GM19468 (cell line): ENCODE data around the gene TPO.
"Not testable (repeated sequence)": the region's sequence is repeated elsewhere in the genome, so short reads cannot be mapped to it uniquely, and the experiment has no call there.

Experiments used
- ATAC-seq: cut with Tn5 transposase; IDR thresholded peaks from one replicate; pipeline ENCODE4 v1.9.1; 2021; ENCODE audit warnings: mild to moderate bottlenecking, moderate library complexity, moderate number of reproducible peaks; ENCODE audit not compliant: unreplicated experiment; ENCODE audit errors: extremely low read depth

The TPO gene

DNA sequence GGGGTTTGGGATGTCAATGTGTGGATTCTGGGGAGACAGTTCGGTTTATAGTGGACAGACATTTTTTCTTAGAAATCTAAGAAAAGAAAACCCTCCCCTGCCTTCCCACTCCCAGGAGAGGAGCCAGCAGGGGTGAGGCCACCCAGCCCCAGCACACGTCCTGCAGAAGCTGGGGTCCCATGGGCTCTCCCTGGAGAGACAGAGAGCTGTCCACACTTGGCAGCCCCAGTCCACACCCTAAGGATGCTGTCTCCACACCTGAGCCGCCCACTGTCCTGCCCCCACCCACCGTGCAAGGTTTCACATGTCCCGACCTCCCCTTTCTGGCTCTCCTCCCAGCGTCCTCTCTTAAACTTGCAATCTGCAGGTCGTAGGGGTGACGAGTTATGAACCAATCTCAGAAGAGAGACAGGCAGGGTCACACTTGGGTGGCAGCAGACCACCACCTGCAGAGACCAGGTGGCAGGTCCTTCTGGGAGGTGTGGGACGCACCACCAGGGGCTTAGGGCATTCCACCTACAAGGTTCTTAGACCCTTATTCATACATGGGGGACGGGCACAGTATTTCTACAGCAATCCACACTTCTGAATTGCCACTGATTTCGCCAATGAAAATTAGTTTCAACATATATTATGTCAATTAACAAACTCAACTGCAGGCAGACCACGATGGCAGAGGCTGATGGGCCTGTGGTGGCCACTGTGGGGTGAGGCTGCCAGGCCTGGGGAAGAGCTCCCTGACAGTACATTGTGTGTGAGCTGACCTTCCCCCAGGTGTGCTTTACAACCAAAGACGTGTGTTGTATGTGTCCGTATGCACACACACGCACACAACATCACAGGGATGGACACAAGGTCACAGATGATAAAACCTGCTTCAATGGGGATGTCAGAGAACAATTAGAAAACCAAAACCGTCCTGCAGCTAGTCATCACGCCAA, 158.5 kb downstream of the TPO start:
- no peak for ATAC-seq

DNA sequence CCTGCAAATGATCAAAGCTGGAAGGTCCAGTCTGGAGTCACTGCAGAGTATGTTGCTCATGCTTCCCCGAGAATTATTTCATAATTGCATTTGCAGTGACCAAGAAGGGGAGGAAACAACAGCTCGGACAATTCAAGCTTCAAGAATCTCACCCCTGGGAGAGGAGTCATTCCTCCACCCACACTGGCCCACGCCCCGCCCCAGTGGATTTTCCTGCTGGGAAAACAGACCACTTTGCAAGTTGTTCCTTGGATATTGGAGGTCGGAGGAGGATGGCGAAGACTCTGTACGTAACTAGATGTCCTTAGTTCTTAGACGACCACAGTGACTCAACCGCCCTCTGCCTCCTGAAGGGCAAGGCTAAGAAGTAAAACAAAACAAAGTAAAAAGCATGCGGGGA, 159.4 kb downstream of the TPO start:
- no peak for ATAC-seq

DNA sequence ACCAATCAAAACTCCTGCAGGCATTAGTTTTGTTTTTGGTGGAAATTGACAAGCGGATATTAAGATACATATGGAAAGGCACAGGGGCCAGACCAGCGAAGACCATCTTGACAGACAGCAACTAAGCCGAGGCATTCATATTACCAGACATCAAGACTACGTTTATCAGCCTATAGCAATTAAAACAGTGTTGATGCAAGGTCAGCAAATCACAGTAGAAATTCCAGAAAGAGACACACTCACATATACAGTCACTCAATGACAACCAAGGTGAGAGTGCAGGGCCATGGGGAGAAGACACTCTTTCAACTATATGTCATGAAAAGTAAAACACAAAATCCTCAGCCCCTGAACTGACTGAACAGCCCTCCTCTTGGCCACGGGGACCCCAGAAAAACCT, 164.6 kb downstream of the TPO start:
- ATAC-seq = no peak

DNA sequence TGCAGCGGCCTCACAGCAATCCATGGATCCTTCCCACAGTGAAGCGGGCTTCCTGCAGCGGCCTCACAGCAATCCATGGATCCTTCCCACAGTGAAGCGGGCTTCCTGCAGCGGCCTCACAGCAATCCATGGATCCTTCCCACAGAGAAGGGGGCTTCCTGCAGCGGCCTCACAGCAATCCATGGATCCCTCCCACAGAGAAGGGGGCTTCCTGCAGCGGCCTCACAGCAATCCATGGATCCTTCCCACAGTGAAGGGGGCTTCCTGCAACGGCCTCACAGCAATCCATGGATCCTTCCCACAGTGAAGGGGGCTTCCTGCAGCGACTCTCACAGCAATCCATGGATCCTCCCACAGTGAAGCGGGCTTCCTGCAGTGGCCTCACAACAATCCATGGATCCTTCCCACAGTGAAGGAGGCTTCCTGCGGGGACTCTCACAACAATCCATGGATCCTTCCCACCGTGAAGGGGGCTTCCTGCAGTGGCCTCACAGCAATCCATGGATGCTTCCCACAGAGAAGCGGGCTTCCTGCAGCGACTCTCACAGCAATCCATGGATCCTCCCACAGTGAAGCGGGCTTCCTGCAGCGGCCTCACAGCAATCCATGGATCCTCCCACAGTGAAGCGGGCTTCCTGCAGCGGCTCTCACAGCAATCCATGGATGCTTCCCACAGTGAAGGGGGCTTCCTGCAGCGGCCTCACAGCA, 168.1 kb downstream of the TPO start:
- not testable (repeated sequence) for ATAC-seq

DNA sequence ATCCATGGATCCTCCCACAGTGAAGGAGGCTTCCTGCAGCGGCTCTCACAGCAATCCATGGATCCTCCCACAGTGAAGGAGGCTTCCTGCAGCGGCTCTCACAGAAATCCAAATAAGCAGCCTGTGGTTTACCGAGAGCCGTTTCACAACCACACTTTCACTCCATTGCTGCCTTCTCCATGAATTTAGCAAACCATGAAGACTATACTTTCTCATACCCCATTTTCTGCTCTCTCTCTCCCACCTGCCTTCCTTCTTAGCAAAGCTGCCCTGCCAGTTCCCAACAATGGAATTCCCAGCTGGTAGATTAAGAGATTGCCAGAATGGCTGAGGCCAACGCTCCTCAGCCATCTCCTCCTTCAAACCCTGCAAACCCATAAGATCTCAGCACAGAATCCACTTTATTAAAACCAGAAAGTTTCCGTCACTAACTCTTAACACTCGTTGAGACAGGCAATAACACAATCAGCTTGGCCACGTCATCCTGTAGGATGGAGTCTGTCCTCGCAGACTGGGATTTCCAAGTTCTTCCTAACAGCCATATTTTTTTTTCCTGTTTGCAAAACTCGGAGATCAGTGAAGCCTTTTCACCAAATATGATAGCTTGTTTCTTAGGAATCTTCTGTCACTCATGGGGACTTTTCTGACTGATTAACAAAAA, 168.8 kb downstream of the TPO start:
- no peak for ATAC-seq

DNA sequence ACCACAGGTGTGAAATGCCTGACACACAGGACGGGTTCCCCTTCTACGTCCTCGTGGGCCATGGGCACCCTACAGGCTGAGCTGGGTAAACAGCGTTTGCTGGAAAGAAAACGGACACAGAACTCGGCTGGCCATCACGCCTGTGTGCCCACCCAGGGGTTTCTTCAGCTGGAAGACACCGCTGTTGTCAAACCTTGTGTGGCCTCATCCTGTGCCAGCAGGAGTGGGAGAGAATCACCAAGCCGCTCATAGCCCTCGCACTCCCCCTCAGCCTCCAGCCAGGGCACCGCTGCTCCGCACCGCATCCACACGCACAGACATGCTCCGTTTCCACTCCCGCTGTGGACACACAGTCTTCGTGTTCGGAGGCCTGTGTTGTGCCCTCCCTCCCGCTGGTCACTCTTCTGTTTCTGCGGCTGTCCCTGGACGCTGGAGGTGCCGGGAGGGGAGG, 169.7 kb downstream of the TPO start:
- no peak for ATAC-seq

DNA sequence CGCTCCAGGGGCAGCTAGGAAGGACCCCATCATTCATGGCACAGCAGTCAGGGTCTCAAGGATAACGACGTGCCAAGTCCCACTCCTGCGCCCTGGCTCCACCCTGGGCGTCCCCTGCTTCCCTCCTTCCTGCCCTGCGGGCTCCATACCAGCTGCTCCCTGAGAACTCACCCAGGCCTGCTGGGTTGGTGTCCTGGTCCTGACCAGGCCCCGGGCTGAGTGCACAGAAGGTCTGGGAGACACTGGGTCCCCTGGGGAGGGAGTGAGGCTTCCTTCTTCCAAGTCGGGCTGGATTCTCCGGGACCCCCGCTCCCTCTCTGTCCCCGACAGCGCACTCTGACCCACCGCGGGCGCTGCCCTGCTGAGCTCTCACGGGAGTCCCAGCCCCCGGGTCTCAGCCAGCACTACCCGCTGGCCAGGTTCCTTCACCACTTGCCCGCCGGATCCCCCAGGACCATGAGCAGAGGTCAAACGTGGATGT, 170.8 kb downstream of the TPO start:
- no peak for ATAC-seq

DNA sequence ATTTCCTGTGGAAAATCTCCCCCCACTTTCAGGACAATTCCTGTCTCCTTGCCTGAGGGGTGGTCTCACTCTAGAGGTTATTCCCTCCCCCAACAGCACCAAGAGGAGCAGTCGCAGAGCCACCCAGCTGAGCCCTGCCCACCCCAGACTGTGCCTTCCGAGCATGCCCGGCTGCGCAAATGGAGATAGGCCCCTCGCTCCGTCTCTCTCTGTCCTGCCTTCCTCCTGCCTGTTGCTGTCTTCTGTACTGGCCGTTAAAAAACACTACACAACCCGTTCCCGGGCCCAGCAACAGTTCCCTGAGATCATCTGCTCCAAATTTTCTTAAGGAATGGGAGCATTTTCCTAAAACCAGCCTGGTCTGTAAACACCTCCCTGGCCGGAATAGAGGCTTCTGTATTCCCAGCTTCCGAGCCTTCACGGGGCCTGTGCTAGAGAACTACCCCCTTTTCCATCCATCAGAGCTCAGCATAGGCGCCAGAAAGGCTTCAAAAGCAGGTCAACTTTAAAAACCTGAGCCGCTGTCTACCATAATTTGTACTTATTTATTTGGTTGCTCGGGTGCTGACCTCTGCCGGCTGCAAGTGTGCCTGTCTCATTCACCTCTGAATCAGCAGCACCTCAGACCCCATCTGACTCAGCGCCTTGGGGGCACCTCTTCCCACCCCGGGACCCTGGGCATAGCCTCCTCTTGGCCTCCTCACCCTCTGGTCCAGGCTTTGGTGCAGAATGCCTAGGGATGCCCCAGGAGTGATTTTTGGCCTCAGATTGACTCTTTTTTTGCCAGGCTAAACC, 171.6 kb downstream of the TPO start:
- no peak for ATAC-seq

DNA sequence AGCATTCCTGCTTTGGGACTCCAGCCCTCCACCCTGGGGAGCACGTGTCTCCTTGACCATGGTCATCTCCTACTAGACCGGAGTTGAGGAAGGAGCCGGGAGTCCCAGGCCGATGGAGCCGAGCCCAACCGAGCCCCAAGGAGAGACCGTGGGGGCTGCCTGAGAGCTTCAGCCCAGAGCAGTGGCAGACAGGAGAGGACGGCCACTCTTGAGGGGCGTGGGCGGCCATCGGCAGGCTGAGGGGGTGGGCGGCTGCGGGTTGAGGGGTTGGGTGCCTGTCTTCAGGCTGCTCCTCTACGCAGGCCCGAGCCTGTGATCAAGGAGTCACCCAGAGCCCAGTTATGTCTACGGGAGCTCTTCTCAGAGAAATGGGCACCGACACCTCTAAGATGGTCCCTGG, 172.4 kb downstream of the TPO start:
- no peak for ATAC-seq

DNA sequence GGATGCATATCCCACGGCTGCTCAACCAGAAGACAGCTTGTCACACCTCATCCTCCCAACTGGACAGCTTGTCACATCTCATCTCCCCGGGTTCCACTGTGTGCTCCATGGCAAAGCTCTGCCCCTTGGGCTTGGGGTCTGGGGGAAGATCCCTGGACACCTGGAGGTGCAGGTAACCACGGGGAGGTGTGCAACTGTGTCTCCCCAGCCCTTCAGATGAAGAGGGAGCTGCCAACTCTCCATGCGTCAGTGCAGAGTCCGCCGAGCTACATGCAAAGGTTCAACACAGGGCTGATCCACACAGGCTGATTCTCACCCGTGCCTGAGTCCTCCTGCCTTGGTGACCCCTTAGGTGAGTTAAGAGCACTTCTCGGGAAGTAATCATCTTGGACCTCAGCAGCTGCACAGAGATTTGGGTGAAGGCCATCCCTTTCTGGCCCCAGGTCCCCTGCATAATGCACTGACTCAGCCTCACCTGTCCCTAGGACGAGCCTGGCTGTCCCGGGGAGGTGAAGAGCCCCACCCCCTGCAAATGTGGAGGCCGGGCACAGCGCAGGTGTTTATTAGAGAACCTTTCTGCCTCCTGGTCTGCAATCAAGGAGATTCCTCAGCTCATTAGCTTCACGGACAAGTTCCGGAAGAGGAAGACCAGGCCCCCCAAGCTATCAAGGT, 173.1 kb downstream of the TPO start:
- ATAC-seq = no peak

DNA sequence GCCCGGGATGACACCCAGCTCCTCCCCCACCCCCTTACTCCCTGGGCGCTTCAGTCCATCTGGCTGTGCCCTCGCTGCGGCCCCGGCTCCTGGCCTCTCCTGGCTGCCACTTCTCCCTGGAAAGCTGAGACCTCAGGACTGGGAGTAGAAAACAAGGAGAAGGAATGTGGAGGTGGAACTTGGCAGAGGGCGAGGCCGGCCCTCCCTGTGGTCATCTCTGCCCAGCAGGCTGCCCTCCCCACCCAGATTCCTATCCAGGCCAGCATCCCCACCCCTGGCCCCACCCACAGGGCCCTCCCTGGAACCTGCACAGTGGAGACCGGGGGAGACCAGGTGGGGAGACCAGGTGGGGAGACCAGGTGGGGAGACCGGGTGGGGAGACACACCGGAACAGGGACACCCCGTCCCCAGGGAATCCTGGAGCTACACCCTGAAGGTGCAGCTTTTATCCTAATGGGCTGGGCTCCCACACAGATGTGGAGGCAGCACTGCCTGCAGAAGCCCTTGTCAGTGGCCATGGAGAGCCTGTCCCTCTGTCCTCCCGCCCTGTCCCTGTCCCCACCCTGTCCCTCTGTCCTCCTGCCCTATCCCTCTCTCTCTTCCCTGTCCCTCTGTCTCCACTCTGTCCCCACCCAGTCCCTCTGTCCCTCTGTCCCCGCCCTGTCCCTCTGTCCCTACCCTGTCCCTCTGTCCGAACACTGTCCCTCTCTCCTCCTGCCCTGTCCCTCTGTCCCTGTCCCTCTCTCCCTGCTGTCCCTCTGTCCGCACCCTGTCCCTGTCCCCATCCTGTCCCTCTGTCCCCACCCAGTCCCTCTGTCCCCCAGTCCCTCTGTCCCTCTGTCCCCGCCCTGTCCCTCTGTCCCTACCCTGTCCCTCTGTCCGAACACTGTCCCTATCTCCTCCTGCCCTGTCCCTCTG, 173.9 kb downstream of the TPO start:
- no peak for ATAC-seq

DNA sequence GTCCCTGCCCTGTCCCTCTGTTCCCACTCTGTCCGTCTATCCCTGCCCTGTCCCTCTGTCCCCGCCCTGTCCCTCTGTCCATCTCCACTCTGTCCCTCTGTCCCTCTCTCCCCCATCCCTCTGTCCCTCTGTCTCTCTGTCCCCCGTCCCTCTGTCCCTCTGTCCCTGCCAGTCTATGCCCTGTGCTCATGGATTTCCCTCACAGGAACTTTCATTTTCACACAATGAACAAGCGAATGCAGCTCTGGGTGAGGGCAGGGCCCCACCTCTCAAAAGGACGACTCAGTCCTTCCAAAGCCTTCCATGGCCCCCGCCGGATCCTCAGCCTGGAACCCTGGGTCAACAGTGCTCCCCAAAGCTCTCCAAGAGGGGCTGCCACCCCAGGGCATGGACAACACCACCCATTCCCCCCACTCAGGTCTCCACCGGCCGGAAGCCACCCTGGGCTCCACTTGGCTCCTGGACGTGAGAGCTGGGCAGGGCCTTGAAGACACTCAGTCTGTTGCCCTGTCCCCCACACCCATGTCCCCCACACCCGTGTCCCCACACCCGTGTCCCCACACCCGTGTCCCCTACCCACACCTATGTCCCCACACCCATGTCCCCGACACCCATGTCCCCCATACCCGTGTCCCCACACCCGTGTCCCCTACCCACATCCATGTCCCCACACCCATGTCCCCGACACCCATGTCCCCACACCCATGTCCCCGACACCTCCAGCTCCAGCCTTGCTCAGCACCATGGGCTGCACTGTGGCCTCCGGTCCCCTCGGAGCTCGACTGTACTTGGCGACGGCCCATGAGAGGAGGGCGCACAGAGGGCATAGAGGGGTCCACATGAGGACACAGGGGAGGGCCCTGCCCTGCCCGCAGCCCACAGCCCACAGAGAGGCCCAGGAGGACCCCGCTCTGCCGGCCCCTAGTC, 175.1 kb downstream of the TPO start:
- no peak for ATAC-seq

DNA sequence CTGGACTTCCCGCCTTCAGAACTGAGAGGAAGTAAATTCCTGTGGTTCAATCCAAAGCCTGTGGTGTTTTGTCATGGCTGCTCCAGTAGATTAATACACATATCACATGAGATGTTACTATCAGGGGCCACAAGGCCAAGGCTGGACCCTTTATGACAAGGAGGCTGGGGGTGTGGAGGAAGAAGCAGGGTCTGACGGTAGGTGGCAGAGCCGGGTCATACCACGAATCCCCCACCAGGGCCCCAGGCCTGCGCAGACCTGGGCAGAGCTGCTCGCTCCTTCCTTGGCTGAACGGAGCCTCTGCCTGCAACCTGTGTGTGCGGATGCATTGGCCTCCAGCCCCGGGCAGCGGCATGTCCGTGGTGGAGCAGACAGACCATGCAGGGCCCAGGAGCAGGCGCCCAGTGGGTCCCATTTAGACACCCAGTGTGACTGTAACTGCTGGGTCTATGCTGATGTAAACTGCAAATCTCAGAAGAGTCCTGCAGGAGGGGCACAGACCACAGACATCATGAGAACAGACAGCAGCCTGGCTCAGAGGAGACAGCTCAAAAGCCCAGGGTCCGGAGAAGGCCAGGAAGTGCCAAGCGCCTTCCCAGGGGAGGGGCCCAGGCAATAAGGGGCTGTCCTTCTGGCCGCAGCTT, 175.8 kb downstream of the TPO start:
- ATAC-seq = no peak

DNA sequence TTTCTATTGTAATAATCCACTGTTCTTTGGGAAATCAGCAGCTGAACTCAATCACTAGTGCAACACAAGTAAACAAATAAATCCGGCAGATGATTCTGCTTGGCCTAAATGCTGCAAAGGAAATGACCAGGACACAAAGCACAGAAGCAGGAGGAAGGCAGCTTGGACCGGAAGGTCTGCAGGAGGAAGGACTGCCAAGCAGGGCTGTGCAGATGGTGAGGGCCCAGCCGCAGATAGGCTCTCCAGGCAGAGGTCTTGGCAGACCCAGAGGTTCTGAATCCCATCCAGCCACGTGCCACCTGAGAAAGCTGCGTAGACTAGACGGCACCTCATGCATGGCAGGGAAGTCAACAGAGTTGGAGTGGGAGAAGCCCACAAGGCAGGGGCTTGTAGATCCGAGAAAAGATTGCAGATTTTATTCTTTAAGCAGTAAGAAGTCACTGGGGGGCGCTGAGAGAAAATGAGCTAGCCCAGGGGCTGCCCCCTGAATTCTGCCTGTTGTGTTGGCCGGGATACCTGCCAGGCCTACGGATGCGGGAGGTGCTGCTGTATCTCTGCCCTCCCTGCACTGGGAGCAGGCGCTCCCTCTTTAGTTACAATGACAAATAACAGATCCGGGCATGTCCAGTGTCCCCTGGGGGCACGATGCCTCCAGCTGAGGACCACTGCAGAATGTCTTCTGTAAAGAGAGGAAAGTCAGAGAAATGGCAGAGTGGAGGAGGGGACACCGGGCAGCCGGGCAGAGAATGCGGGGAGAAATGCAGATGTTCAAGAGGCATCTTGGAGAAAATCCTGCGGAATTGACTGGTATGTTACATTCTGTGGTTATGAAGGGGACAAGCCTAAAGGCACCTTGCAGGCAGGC, 177.6 kb downstream of the TPO start:
- ATAC-seq = no peak

DNA sequence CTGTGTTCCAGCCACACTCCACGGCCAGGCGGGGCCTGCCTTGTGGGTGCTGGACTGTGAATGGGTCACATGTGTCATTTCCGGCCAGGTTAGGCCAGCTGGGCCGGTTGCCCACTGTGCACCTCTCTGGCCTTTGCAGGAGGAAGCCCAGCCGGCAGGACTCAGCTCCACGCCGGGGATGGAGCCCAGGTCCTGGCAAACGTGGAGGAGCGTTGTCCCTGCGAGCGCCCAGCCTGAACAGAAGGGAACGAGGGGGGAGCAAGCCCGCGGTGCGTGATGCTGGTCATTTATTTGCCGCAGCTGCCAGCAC, 178.2 kb downstream of the TPO start:
- ATAC-seq = no peak
